AG09319 (cell line): ENCODE data around the gene PES1.

Source experiments
- DNase-seq: peaks from one replicate; pipeline ENCODE4 v3.0.0-alpha.2; 2010; ENCODE audit warnings: low read depth; ENCODE audit errors: extremely low read depth
- TF ChIP-seq, protein P1 (sequence below): IDR thresholded peaks from 2 replicates; pipeline ENCODE4 v1.5.1; 2011; ENCODE audit warnings: low read depth, mild to moderate bottlenecking, inconsistent platforms, low read length, moderate library complexity

PES1 gene

DNA sequence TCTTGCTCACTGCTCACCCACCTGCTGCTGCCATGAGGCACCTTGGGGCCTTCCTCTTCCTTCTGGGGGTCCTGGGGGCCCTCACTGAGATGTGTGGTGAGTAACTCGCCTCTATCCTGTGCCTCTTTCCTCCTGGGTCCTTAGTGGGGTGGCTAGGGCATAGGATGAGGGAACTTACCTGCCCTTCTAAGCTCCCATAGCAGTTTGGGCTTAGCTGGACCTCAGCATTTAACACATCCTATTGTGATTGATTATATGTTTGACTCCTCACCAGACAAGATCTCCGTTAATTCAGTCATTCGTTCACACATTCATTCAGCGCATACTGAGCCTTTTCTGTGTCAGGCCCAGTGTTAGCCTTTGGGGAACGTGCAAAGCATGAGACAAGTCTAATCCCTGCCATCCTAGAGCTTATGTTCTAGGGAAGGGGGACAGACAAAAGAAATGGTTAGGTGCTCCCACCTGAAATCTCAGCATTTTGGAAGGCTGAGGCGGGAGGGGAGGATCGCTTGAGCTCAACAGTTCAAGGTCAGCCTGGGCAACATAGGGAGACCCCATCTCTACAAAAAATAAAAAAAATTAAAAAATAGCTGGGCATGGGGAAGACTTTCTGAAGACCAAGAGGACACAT, 15.7 kb upstream of the PES1 start:
- TF ChIP-seq, protein P1, sequence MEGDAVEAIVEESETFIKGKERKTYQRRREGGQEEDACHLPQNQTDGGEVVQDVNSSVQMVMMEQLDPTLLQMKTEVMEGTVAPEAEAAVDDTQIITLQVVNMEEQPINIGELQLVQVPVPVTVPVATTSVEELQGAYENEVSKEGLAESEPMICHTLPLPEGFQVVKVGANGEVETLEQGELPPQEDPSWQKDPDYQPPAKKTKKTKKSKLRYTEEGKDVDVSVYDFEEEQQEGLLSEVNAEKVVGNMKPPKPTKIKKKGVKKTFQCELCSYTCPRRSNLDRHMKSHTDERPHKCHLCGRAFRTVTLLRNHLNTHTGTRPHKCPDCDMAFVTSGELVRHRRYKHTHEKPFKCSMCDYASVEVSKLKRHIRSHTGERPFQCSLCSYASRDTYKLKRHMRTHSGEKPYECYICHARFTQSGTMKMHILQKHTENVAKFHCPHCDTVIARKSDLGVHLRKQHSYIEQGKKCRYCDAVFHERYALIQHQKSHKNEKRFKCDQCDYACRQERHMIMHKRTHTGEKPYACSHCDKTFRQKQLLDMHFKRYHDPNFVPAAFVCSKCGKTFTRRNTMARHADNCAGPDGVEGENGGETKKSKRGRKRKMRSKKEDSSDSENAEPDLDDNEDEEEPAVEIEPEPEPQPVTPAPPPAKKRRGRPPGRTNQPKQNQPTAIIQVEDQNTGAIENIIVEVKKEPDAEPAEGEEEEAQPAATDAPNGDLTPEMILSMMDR, result no peak
- no peak for DNase-seq

DNA sequence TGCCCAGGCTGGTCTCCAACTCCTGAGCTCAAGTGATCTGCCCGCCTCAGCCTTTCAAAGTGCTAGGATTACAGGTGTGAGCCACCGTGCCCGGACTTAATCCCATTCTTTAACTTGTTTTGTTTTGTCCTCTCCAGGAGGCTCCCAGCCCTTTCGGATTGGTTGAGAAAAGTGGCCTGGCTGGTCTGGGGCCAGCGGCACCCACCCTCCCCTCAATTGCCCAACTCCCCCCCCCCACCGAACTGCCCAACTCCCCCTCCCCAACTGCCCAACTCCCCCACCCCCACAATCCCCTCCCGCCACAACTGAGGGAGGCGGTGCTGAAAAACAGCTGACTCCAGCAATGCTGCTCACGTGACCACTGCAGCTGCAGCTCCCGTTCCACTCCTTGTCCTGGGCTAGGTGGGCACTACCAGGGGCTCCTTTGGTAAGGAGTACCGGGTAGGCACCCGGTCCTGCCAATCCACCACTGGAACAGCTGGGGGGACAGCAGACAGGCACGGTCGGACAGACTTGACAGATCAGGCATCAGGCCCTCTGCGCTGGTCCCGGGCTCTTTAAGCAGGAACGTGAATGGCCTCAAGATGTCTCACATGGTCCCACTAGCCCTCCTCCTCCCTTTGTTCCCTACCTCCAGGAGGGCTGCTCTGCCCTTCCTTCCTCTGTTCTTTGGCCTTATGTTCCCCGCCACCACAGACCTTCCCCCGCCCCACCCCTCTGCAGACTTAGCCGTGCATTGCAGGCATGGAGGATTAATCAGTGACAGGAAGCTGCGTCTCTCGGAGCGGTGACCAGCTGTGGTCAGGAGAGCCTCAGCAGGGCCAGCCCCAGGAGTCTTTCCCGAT, 15.0 kb upstream of the PES1 start, which contains the start of gene TCN2:
Gene TCN2 (plus strand): TSS at position 720 of the 845 bp plus-strand sequence. CDS start 158 bp downstream, outside the sequence.
- TF ChIP-seq, protein P1, result no peak
- peak; percentile 39 for DNase-seq

DNA sequence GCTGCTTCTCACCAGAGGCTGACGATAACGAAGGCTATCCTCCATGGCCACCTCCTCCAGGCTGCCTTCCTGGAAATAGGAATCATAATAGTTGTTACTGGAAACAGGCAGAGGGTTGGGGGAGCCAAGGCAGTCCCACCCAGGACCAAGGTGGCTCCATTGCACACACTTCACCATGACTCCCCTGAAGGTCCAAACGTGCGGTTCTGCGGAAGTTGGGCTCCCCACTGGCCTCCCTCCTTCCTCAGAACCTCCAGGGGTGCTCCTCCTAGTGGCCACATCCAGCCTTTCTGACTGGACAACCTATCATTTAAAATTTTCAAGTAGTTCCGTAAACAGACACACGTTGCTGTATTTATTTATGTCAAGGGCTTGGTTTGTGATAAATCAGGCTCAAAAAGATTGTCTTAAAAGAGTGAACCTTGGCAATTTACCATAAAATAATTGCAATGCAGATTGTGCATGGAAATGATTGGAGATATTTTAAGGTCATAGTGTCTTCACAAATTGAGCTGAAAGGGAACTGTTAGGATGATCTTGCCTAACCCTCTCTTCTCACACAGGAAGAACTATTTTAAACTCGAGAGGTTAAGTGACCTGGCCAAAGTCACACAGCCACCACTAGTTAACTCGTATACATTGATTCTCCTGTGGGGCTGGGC, 13.9 kb upstream of the PES1 start:
- DNase-seq, result no peak
- TF ChIP-seq, protein P1, result peak; percentile 65

DNA sequence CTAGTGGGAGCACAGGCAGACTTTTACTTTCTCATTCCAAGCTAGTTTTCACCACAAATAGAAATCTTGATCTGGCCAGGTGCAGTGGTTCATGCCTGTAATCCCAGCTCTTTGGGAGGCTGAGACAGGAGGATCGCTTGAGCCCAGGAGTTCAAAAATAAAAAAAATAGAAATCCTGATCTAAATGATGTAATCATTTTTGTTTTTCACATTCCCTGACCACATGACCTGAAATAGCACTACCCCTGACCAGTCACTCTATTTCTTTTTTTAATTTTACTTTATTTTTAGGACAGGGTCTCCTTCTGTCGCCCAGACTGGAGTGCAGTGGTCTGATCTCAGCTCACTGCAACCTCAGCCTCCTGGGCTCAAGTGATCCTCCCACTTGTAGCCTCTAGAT, 13.0 kb upstream of the PES1 start:
- TF ChIP-seq, protein P1, result no peak

DNA sequence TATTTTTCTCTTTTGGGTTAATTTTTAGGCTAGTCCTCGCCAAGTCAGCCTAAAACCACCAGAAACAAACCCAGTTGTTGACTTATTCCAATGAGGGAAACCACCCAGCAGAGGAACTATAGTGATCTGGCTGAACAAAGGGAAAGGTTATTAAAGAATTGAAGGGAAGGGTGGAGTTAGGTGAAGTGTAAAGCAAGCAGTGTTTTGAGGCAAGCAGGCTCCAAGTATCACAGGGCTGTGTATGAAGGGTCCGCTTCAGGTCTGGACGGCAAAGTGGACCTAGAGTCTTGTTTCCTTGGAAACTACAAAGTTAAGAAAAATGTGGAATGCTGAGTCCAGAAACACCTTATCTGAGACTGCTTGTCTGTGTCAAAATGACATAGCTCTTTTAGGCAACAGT, 12.1 kb upstream of the PES1 start:
- TF ChIP-seq, protein P1, result no peak
- no peak for DNase-seq

More for the DNA sequence above, 13.0 kb upstream of the PES1 start:
- no peak for DNase-seq

DNA sequence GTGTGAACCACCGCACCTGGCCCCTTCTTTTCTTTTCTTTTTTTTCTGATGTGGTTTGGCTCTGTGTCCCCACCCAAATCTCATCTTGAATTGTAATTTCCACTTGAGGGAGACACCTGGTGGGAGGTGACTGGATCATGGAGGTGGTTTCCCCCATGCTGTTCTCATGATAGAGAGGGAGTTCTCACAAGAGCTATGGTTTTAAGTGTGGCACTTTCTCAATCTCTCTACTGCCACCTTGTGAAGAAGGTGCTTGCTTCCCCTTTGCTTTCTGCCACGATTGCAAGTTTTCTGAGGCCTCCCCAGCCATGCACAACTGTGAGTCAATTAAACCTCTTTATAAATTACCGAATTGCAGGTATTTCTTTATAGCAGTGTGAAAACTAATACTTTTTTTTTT, 10.3 kb upstream of the PES1 start:
- TF ChIP-seq, protein P1, result peak; percentile 21
- DNase-seq, result no peak
